ENCODE results near the gene CDC27.
"Not testable (repeated sequence)": the region's sequence is repeated elsewhere in the genome, so short reads cannot be mapped to it uniquely, and the experiment has no call there.

The CDC27 gene

DNA sequence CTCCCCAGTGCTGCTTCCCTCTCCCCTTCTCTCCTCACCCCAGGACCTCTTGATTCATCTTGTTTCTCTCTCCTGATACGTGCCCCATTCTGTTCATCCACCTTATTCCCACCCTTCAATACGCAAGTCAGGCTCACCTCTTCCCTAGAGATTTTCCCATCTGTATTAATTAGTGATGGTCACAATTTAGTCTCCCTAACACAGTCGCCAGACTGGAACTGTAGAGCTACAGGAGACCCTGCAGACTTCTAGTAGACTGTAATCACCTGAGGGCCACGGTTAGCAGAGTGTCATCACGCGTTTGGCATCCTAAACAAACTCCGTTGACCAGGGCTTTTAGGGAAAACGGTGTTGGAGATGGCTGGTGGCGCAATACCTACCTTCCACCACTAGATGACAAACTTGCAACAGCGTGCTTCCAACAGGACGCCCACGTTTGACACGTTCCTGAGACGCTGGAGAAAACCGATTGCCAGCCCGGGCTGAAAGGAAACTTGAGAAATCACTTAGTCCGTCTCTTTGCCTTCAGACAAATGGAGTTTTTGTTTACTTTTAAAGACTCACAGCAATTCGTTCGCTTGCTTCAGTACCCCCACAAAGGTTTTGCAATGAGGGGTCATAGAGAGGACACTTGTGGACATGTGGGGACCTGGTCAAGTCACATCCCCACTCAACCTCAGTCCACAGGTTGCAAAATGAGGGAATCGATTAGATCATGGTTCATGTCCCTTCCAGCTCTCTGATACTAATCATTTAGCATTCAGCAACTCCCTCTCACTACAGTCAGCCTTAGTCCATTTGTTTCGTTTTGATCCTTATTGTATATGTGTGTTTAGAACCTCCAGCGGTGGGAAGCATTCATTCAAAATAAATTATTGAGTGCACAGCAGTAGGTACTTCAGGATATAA lies 40.7 kb upstream of the CDC27 start:
- Histone ChIP-seq H3K4me3 (ENCODE audit: low read depth in 1 of 5, low read length in 5 of 5) (peak overlapping the region in 4 of 5 donors; percentile 42 to 64 (median 47)), H3K27ac (ENCODE audit: low read depth, low read length) (peak overlapping the region; percentile 35), H3K9me3 (ENCODE audit: control insufficient read depth in 5 of 5, low read length in 5 of 5) (no peaks in the 10 kb centered on the region), H3K27me3 (ENCODE audit: control insufficient read depth in 5 of 5, insufficient read depth in 4 of 5, low read length in 5 of 5) (no peaks in the 10 kb centered on the region), H3K36me3 (ENCODE audit: control insufficient read depth in 5 of 5, insufficient read depth in 5 of 5, low read length in 5 of 5) (no peaks in the 10 kb centered on the region), H3K9ac (ENCODE audit: low read length in 5 of 5) (peak overlapping the region in 3 of 5 donors; percentile 11 to 23 (median 11)), H3K4me1 (ENCODE audit: control insufficient read depth in 5 of 5, insufficient read depth in 5 of 5, low read length in 5 of 5) (peaks cover 11 to 32% (median 19%) of the 10 kb centered on the region in 5 donors)

DNA sequence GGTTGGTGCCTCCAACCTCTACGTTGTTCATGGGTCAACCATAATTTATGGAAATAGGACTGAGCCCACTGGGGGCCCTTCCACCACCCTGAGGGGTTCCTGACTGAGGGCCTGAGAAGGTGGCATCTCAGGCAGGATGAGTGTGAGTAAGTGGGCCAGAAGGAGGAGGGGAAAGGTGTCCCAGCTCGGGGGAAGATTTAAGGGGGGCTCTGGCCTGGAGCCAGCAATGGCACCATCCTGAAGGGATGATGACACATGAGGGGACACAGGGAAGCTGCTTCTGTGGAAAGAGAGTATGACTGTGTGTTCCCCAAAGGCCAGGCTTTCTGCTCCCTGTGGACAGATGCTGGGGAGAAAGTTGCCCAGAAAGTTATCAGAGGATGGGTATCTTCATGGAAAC lies 38.8 kb upstream of the CDC27 start:
- Histone ChIP-seq H3K27me3 (ENCODE audit: control insufficient read depth in 5 of 5, insufficient read depth in 4 of 5, low read length in 5 of 5) (no peaks in the 10 kb centered on the region), H3K27ac (ENCODE audit: low read depth, low read length) (no peak overlapping the region), H3K4me1 (ENCODE audit: control insufficient read depth in 5 of 5, insufficient read depth in 5 of 5, low read length in 5 of 5) (peaks cover 12 to 48% (median 28%) of the 10 kb centered on the region in 5 donors), H3K9ac (ENCODE audit: low read length in 5 of 5) (no peak overlapping the region), H3K36me3 (ENCODE audit: control insufficient read depth in 5 of 5, insufficient read depth in 5 of 5, low read length in 5 of 5) (no peaks in the 10 kb centered on the region), H3K9me3 (ENCODE audit: control insufficient read depth in 5 of 5, low read length in 5 of 5) (no peaks in the 10 kb centered on the region), H3K4me3 (ENCODE audit: low read depth in 1 of 5, low read length in 5 of 5) (no peak overlapping the region)

DNA sequence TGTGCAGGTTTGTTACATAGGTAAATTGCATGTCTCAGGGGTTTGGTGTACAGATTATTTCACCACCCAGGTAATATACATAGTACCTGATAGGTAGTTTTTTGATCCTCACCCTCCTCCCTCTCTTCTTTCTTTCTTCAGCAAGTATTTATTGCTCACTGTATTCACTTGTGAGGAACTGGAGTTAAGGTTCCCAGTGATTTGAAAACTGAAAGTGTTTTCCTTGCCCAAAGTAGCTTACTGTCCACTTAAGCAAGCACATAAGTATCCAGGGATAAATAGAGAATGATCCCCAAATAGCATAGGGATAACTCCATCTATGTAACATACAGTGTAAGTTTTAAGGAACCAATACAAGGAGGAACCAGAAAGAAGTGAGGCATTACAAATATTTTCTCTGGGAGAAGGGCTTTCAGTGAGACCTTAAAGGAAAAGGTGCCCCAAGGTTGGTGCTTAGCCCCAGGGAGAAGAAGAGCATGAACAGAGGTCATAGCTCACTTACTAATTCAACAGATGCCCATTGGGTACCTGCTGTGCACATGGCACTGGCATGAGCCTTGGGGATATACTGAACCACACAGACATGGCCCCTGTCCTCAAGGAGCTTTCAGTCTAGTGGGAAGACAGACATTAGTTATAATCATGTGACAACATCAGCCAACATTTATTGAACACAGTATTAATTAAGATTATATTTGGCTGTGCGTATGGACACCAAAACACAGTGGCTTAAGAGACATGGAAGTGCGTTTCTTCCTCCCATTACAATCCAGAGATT lies 37.0 kb upstream of the CDC27 start:
- Histone ChIP-seq H3K4me3 (ENCODE audit: low read depth in 1 of 5, low read length in 5 of 5) (no peak overlapping the region), H3K27me3 (ENCODE audit: control insufficient read depth in 5 of 5, insufficient read depth in 4 of 5, low read length in 5 of 5) (no peaks in the 10 kb centered on the region), H3K27ac (ENCODE audit: low read depth, low read length) (peak overlapping the region; percentile 97), H3K9ac (ENCODE audit: low read length in 5 of 5) (peak overlapping the region in 4 of 5 donors; percentile 17 to 54 (median 31)), H3K4me1 (ENCODE audit: control insufficient read depth in 5 of 5, insufficient read depth in 5 of 5, low read length in 5 of 5) (peaks cover 12 to 51% (median 31%) of the 10 kb centered on the region in 5 donors), H3K36me3 (ENCODE audit: control insufficient read depth in 5 of 5, insufficient read depth in 5 of 5, low read length in 5 of 5) (no peaks in the 10 kb centered on the region), H3K9me3 (ENCODE audit: control insufficient read depth in 5 of 5, low read length in 5 of 5) (no peaks in the 10 kb centered on the region)

DNA sequence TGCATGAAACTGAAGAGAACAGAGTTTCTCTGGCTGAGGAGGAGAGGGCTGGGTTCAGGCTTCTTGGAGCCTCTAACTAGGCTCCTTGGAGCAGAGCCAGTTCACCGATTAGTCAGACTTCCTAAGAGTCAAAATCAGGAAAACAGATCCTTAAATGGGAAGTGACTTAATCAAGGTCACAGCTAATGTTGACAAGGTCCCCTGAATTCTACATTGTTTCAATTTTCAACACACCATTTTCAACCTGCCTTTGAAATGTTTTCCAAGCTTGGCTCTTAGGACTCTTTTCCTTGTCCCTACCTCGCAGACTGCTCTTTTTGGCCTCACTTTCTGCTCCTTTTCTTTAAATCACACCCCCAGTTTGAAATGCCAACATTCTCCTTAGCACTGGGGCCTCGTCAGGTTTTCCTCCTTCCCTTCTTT lies 36.4 kb upstream of the CDC27 start:
- Histone ChIP-seq H3K9ac (ENCODE audit: low read length in 5 of 5) (peak overlapping the region; percentile 17 to 54 (median 41)), H3K27ac (ENCODE audit: low read depth, low read length) (peak overlapping the region; percentile 97), H3K4me1 (ENCODE audit: control insufficient read depth in 5 of 5, insufficient read depth in 5 of 5, low read length in 5 of 5) (peaks cover 12 to 49% (median 31%) of the 10 kb centered on the region in 5 donors), H3K36me3 (ENCODE audit: control insufficient read depth in 5 of 5, insufficient read depth in 5 of 5, low read length in 5 of 5) (no peaks in the 10 kb centered on the region), H3K9me3 (ENCODE audit: control insufficient read depth in 5 of 5, low read length in 5 of 5) (no peaks in the 10 kb centered on the region), H3K27me3 (ENCODE audit: control insufficient read depth in 5 of 5, insufficient read depth in 4 of 5, low read length in 5 of 5) (no peaks in the 10 kb centered on the region), H3K4me3 (ENCODE audit: low read depth in 1 of 5, low read length in 5 of 5) (peak overlapping the region in 1 of 5 donors; percentile 36)

DNA sequence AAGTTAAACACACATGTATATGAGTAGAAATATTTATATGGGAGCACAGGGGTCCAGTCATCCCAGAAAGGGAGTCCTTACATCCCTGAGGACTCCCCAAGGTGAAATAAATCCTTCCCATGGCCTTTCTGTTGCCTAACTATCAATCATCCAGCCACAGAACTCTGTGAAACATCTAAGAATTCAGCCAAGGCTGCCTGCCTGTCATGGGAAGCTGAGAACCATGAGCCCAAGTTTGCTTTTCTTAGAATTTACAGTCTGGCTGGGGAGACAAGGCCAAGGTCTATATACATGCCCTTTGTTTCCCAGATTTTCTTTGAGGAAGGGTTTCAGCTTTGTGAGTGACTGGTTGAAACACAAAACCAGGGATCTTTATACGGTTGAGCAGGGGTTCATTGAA lies 35.9 kb upstream of the CDC27 start:
- Histone ChIP-seq H3K27me3 (ENCODE audit: control insufficient read depth in 5 of 5, insufficient read depth in 4 of 5, low read length in 5 of 5) (no peaks in the 10 kb centered on the region), H3K9ac (ENCODE audit: low read length in 5 of 5) (peak overlapping the region in 3 of 5 donors; percentile 22 to 69 (median 43)), H3K9me3 (ENCODE audit: control insufficient read depth in 5 of 5, low read length in 5 of 5) (no peaks in the 10 kb centered on the region), H3K4me3 (ENCODE audit: low read depth in 1 of 5, low read length in 5 of 5) (peak overlapping the region in 1 of 5 donors; percentile 23), H3K36me3 (ENCODE audit: control insufficient read depth in 5 of 5, insufficient read depth in 5 of 5, low read length in 5 of 5) (no peaks in the 10 kb centered on the region), H3K4me1 (ENCODE audit: control insufficient read depth in 5 of 5, insufficient read depth in 5 of 5, low read length in 5 of 5) (peaks cover 12 to 44% (median 31%) of the 10 kb centered on the region in 5 donors), H3K27ac (ENCODE audit: low read depth, low read length) (peak overlapping the region; percentile 97)

DNA sequence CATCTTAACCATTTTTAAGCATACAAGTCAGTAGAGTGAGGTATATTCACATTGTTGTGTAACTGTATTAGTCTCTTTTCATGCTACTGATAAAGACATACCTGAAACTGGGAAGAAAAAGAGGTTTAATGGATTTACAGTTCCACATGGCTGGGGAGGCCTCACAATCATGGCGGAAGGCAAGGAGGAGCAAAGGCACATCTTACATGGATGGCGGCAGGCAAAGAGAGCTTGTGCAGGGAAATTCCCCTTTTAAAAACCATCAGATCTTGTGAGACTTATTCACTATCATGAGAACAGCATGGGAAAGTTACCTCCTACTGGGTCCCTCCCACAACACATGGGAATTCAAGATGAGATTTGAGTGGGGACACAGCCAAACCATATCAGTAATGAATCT lies 35.0 kb upstream of the CDC27 start:
- H3K27ac ChIP-seq (ENCODE audit: low read depth, low read length), result peak overlapping the region; percentile 97
- not testable (repeated sequence) for H3K9me3 ChIP-seq (ENCODE audit: control insufficient read depth in 5 of 5, low read length in 5 of 5); H3K4me3 ChIP-seq (ENCODE audit: low read depth in 1 of 5, low read length in 5 of 5); H3K36me3 ChIP-seq (ENCODE audit: control insufficient read depth in 5 of 5, insufficient read depth in 5 of 5, low read length in 5 of 5); H3K27me3 ChIP-seq (ENCODE audit: control insufficient read depth in 5 of 5, insufficient read depth in 4 of 5, low read length in 5 of 5); H3K9ac ChIP-seq (ENCODE audit: low read length in 5 of 5)
- peaks cover 12 to 39% (median 27%) of the 10 kb centered on the region in 5 donors for H3K4me1 ChIP-seq (ENCODE audit: control insufficient read depth in 5 of 5, insufficient read depth in 5 of 5, low read length in 5 of 5)

DNA sequence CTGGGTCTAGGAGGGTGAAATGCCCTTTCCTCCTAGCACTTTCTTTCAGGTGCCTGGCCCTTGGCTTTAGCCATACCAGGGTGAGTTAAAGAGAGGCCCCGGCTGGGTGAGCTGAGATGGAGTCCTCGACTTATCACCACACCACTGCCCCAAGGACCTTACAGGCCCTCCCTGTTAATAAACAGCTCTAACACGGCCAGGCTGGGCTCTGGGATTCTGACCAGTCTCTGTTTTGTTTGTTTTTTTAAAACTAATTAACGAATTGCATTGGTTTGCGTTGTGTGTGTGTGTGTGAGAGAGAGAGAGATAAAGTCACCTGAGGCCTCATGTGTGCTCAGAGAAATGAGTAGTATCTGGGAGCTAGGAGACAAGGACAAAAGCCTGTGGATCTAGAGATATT lies 34.4 kb upstream of the CDC27 start:
- Histone ChIP-seq H3K4me1 (ENCODE audit: control insufficient read depth in 5 of 5, insufficient read depth in 5 of 5, low read length in 5 of 5) (peaks cover 12 to 45% (median 27%) of the 10 kb centered on the region in 5 donors), H3K4me3 (ENCODE audit: low read depth in 1 of 5, low read length in 5 of 5) (no peak overlapping the region), H3K36me3 (ENCODE audit: control insufficient read depth in 5 of 5, insufficient read depth in 5 of 5, low read length in 5 of 5) (no peaks in the 10 kb centered on the region), H3K9me3 (ENCODE audit: control insufficient read depth in 5 of 5, low read length in 5 of 5) (no peaks in the 10 kb centered on the region), H3K27me3 (ENCODE audit: control insufficient read depth in 5 of 5, insufficient read depth in 4 of 5, low read length in 5 of 5) (no peaks in the 10 kb centered on the region), H3K9ac (ENCODE audit: low read length in 5 of 5) (no peak overlapping the region), H3K27ac (ENCODE audit: low read depth, low read length) (peak overlapping the region; percentile 97)

DNA sequence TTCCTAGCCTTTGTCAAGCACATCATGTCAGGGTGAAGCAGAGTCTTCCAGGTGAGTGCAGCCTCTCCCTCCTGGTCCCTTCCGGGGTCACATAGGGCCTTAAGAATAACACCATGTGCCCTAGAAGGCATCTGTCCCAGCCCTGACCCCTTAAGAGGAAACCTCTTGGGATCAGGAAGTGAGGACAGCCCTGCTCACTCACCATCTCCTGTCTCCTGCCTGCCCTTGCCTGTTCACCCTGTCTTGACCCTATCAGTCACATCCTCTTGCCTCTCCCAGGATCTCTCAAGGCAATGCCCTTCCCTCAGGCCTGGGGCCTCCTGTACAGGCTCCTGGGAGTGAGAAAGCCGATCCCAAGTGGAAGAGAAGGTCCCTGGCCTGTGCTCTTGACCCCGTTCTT lies 33.9 kb upstream of the CDC27 start:
- Histone ChIP-seq H3K27ac (ENCODE audit: low read depth, low read length) (no peak overlapping the region), H3K9me3 (ENCODE audit: control insufficient read depth in 5 of 5, low read length in 5 of 5) (no peaks in the 10 kb centered on the region), H3K36me3 (ENCODE audit: control insufficient read depth in 5 of 5, insufficient read depth in 5 of 5, low read length in 5 of 5) (no peaks in the 10 kb centered on the region), H3K4me3 (ENCODE audit: low read depth in 1 of 5, low read length in 5 of 5) (no peak overlapping the region), H3K9ac (ENCODE audit: low read length in 5 of 5) (no peak overlapping the region), H3K4me1 (ENCODE audit: control insufficient read depth in 5 of 5, insufficient read depth in 5 of 5, low read length in 5 of 5) (peaks cover 12 to 45% (median 27%) of the 10 kb centered on the region in 5 donors), H3K27me3 (ENCODE audit: control insufficient read depth in 5 of 5, insufficient read depth in 4 of 5, low read length in 5 of 5) (no peaks in the 10 kb centered on the region)

DNA sequence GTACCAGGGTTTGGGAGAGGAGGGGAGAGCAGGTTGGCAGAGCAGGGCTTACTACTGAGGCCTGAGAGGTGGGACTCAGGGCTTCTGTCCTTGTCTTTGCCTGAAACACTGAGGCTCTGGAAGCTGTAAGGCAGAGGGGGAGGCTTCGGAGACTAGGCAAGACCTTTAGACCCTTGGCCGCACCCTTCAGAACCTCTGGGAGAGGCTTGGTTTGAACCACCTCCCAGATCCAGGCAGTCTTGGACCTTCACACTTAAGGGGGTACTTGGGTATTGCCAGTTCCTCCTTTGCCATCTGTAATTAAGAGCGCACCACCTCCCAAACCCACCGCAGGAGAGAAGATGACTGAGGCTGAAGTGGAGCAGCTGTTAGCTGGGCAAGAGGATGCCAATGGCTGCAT lies 33.0 kb upstream of the CDC27 start:
- Histone ChIP-seq H3K27me3 (ENCODE audit: control insufficient read depth in 5 of 5, insufficient read depth in 4 of 5, low read length in 5 of 5) (no peaks in the 10 kb centered on the region), H3K9me3 (ENCODE audit: control insufficient read depth in 5 of 5, low read length in 5 of 5) (no peaks in the 10 kb centered on the region), H3K4me1 (ENCODE audit: control insufficient read depth in 5 of 5, insufficient read depth in 5 of 5, low read length in 5 of 5) (peaks cover 12 to 51% (median 27%) of the 10 kb centered on the region in 5 donors), H3K27ac (ENCODE audit: low read depth, low read length) (no peak overlapping the region), H3K36me3 (ENCODE audit: control insufficient read depth in 5 of 5, insufficient read depth in 5 of 5, low read length in 5 of 5) (no peaks in the 10 kb centered on the region), H3K4me3 (ENCODE audit: low read depth in 1 of 5, low read length in 5 of 5) (no peak overlapping the region), H3K9ac (ENCODE audit: low read length in 5 of 5) (no peak overlapping the region)

DNA sequence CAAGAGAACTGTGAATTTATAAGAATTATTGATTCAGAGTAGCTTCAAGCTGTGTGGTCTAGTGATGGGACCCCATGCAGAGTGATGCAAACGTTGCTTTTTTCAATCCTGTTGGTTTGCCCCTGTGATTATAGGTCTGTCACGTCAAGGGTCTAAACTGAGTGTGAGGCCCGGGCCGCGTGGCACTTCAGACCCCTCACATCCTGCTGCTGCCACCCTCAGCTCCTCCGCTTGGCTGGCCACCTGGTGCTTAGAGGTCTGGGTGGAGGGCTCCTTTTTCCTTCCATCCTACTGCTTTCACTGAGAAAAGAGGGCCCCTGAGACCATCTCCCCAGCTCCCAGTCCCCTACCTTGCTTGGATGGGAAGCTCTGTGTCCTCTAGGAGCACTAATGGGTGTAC lies 32.1 kb upstream of the CDC27 start:
- H3K4me1 ChIP-seq (ENCODE audit: control insufficient read depth in 5 of 5, insufficient read depth in 5 of 5, low read length in 5 of 5), result peaks cover 11 to 46% (median 24%) of the 10 kb centered on the region in 5 donors
- H3K9me3 ChIP-seq (ENCODE audit: control insufficient read depth in 5 of 5, low read length in 5 of 5), result no peaks in the 10 kb centered on the region
- no peaks in the 10 kb centered on the region for H3K36me3 ChIP-seq (ENCODE audit: control insufficient read depth in 5 of 5, insufficient read depth in 5 of 5, low read length in 5 of 5)
- H3K9ac ChIP-seq (ENCODE audit: low read length in 5 of 5), result no peak overlapping the region
- H3K27ac ChIP-seq (ENCODE audit: low read depth, low read length), result no peak overlapping the region
- H3K4me3 ChIP-seq (ENCODE audit: low read depth in 1 of 5, low read length in 5 of 5), result no peak overlapping the region
- H3K27me3 ChIP-seq (ENCODE audit: control insufficient read depth in 5 of 5, insufficient read depth in 4 of 5, low read length in 5 of 5), result no peaks in the 10 kb centered on the region
